Activated T-cell treated with anti-CD3 and anti-CD28 coated beads, Interleukin-2, amount 50 U/mL, for 24 hours (primary cell): ENCODE results near the gene BRSK2.

Experiments
- DNase-seq: peaks from one replicate; pipeline ENCODE4 v3.0.0-alpha.2; 2020
- H3K27ac Mint-ChIP-seq: 2 replicates; pipeline ENCODE4 v1.8.0; 2020; ENCODE audit warnings: mild to moderate bottlenecking, mixed read lengths
- H3K27me3 Mint-ChIP-seq: 2 replicates; pipeline ENCODE4 v1.8.0; 2020; ENCODE audit warnings: mixed read lengths
- H3K36me3 Mint-ChIP-seq: 2 replicates; pipeline ENCODE4 v1.8.0; 2020; ENCODE audit warnings: low read depth, mixed read lengths
- H3K4me1 Mint-ChIP-seq: 2 replicates; pipeline ENCODE4 v1.8.0; 2020; ENCODE audit warnings: low read depth, mixed read lengths
- H3K4me3 Mint-ChIP-seq: 2 replicates; pipeline ENCODE4 v1.8.0; 2020; ENCODE audit warnings: mild to moderate bottlenecking, moderate library complexity, mixed read lengths
- H3K9me3 Mint-ChIP-seq: 2 replicates; pipeline ENCODE4 v1.8.0; 2020; ENCODE audit warnings: mixed read lengths

The BRSK2 gene

GRCh38 chr11:1435820-1436467, 46.2 kb downstream of the BRSK2 start:
- DNase-seq: no peak
- H3K36me3 Mint-ChIP-seq: no peaks in the 10 kb centered on the region
- H3K9me3 Mint-ChIP-seq: no peaks in the 10 kb centered on the region
- no peak overlapping the region for H3K27ac Mint-ChIP-seq
- H3K27me3 Mint-ChIP-seq: peaks cover 3% of the 10 kb centered on the region
- no peaks in the 10 kb centered on the region for H3K4me1 Mint-ChIP-seq
- H3K4me3 Mint-ChIP-seq: no peak overlapping the region

GRCh38 chr11:1436468-1437039, 46.8 kb downstream of the BRSK2 start:
- DNase-seq: no peak
- peaks cover 3% of the 10 kb centered on the region for H3K27me3 Mint-ChIP-seq
- H3K4me1 Mint-ChIP-seq: no peaks in the 10 kb centered on the region
- H3K36me3 Mint-ChIP-seq: no peaks in the 10 kb centered on the region
- H3K9me3 Mint-ChIP-seq: no peaks in the 10 kb centered on the region
- no peak overlapping the region for H3K27ac Mint-ChIP-seq
- no peak overlapping the region for H3K4me3 Mint-ChIP-seq

DNA sequence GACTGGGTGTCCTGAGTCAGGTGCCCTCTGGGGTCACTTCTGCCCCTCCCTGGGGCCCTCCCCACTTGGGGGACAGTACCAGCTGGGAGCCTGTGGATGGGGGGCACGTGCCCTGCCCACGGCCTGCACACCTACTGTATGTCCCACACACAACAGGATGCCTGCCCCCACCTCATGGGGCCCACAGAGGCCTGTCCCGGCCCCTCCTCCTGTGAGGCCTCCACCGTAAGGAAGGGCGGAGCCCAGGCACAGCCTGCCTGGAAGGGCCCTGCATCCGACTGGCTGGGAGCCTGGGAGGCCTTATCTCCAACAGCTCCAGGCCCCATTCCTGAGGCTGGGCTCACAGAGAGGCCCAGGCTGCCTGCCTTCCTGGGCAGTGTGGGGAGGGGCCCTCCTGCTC, 47.8 kb downstream of the BRSK2 start:
- H3K9me3 Mint-ChIP-seq: no peaks in the 10 kb centered on the region
- peaks cover 3% of the 10 kb centered on the region for H3K27me3 Mint-ChIP-seq
- no peaks in the 10 kb centered on the region for H3K4me1 Mint-ChIP-seq
- H3K27ac Mint-ChIP-seq: no peak overlapping the region
- no peak overlapping the region for H3K4me3 Mint-ChIP-seq
- no peak for DNase-seq
- H3K36me3 Mint-ChIP-seq: no peaks in the 10 kb centered on the region

DNA sequence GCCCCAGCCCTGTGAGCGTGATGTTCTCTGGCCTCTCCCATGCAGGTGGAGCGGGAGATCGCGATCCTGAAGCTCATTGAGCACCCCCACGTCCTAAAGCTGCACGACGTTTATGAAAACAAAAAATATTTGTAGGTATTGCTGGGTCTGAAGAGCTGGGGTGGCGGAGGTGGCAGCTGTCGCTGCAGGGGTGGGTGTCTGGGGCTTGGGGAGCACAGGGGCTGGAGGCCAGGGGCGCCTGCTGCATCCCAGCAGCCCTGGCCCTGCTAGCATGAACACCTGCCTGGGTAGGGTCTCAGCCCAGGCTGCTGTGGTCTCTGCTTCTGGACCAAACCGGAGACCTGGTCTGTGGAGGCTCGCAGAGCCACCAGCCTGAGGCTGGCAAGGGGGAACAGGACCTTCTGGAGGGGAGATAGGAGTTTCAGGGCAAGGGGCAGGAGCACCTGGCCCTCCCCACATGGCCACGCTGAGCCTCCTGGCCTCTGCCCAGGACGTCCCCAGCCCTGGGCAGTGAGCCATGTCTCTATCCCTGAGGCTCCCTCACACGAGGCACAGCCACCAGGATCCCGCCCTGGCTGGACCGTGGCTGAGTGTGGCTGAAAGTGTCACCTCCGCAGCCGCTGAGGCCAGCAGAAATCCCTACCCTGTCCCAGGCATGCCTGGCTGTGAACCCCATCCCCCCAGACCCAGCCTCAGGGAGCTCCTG, 48.7 kb downstream of the BRSK2 start:
- Mint-ChIP-seq H3K36me3 (no peaks in the 10 kb centered on the region), H3K27me3 (peaks cover 3% of the 10 kb centered on the region), H3K4me3 (no peak overlapping the region), H3K9me3 (no peaks in the 10 kb centered on the region), H3K27ac (no peak overlapping the region), H3K4me1 (no peaks in the 10 kb centered on the region)
- DNase-seq: no peak

DNA sequence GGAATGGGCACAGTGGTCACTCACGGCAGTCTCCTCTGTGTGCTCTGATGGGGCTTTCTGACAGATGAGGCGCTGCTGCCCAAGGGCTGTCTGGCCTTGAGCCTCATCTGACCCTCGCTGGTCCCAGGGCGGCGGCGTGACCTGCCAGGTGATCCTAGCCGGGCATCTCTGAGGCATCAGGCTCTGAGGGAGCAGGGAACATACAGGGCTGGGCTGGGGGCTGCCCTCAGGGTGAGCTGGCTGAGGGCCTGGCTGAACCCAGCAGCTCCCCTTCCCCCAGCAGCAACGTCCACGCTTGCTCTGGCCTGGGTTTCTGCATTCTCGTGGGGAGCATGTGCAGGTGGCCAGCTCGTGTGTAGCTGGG, 49.2 kb downstream of the BRSK2 start:
- Mint-ChIP-seq H3K9me3 (no peaks in the 10 kb centered on the region), H3K27ac (no peak overlapping the region), H3K4me3 (no peak overlapping the region), H3K27me3 (peaks cover 3% of the 10 kb centered on the region), H3K4me1 (no peaks in the 10 kb centered on the region), H3K36me3 (no peaks in the 10 kb centered on the region)
- DNase-seq: no peak

DNA sequence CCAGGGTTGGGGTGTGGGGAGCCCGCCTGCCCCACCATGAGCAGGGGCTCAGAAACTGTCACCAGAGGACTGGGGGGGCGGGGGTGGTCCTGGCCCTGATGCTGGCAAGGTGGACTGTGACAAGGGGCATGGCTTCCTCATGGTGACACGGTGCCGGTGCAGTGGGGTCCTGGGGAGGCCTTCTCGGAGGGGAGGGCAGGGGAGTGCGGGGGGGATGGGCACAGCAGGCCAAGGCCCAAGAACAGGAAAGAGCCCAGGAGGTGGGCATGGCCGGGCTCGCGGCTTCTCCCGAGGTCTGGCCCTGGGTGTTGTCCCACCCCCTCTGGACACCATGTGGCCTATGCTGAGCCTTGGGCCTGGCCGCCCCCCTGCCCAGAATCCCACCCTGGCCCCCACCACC, 49.6 kb downstream of the BRSK2 start:
- Mint-ChIP-seq H3K36me3 (no peaks in the 10 kb centered on the region), H3K4me1 (no peaks in the 10 kb centered on the region), H3K27ac (no peak overlapping the region), H3K4me3 (no peak overlapping the region), H3K9me3 (no peaks in the 10 kb centered on the region), H3K27me3 (peaks cover 3% of the 10 kb centered on the region)
- DNase-seq: no peak

DNA sequence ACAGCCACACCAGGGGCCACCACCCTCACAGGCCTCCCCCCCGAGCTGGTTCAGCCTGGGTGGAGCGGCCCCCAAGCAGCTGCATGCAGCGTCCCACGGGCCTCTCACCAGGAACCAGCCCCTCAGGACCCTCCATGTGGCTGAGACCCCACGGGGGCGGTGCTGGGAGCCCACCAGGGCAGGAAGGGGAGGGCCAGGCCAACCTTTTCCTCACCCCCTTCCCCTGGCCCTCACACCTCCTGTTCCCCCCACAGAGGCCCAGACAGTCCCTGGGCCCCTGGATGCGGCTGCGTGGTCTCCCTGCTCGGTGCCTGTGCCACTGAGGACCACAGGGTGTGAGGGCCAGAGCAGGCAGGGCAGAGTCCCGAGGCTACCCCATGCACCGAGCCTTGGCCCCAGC, 50.3 kb downstream of the BRSK2 start:
- Mint-ChIP-seq H3K9me3 (no peaks in the 10 kb centered on the region), H3K4me1 (no peaks in the 10 kb centered on the region), H3K36me3 (no peaks in the 10 kb centered on the region), H3K27me3 (peaks cover 3% of the 10 kb centered on the region), H3K4me3 (no peak overlapping the region), H3K27ac (no peak overlapping the region)
- DNase-seq: no peak

- Mint-ChIP-seq H3K9me3 (no peaks in the 10 kb centered on the region), H3K27ac (no peak overlapping the region), H3K4me3 (no peak overlapping the region), H3K27me3 (peaks cover 3% of the 10 kb centered on the region), H3K4me1 (no peaks in the 10 kb centered on the region), H3K36me3 (no peaks in the 10 kb centered on the region)
- no peak for DNase-seq
Measured at GRCh38 chr11:1440496-1440895, 50.8 kb downstream of the BRSK2 start.

GRCh38 chr11:1442163-1442562, 52.4 kb downstream of the BRSK2 start:
- Mint-ChIP-seq H3K9me3 (no peaks in the 10 kb centered on the region), H3K4me1 (no peaks in the 10 kb centered on the region), H3K4me3 (no peak overlapping the region), H3K36me3 (no peaks in the 10 kb centered on the region), H3K27ac (no peak overlapping the region), H3K27me3 (peaks cover 3% of the 10 kb centered on the region)
- no peak for DNase-seq

DNA sequence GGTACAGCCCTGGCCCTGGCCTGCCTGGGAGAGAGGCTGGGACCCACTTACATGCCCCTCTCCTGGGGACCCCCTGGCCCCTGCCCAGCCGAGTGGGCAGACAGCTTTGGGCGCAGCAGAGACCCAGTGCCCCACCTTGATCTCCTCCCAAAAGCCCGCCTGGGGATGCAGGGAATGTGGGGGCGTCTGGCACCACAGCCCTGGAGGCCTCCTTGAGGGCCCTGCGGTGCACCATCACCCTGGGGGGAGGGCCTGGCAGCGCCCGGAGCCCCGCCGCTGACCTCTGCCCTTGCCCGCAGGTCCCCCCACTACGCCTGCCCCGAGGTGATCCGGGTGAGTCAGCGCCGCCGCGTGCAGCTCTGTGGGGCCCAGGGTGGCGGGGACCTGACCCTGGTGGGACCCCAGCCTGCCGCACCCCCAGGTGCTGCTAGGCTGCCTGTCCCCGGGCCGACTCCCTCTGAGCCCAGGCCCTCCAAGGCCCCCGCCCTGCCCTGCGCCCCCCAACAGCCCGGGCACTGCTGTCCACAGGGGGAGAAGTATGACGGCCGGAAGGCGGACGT, 53.2 kb downstream of the BRSK2 start:
- no peak for DNase-seq
- Mint-ChIP-seq H3K9me3 (no peaks in the 10 kb centered on the region), H3K27ac (no peak overlapping the region), H3K36me3 (no peaks in the 10 kb centered on the region), H3K4me1 (no peaks in the 10 kb centered on the region), H3K4me3 (no peak overlapping the region), H3K27me3 (peaks cover 3% of the 10 kb centered on the region)

DNA sequence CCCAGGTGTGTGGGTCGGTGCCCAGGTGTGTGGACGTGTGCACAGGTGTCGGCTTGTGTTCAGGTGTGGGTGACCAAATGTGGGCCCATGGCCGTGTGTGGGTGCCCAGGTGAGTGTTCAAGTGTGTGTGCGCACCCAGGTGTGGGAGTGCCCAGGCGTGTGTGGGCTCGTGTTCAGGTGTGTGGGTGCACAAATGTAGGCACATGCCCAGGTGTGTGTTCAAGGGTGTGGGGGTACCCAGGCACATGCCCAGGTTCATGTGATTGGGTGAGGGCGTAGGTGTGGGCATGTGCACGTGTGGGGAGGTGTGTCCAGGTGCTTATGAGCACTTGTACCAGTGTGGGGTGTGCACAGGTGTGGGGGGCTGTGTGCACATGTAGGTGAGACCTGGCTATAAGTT, 54.0 kb downstream of the BRSK2 start:
- Mint-ChIP-seq H3K36me3 (no peaks in the 10 kb centered on the region), H3K9me3 (no peaks in the 10 kb centered on the region), H3K4me3 (no peak overlapping the region), H3K27ac (no peak overlapping the region), H3K4me1 (no peaks in the 10 kb centered on the region), H3K27me3 (peaks cover 3% of the 10 kb centered on the region)
- no peak for DNase-seq

DNA sequence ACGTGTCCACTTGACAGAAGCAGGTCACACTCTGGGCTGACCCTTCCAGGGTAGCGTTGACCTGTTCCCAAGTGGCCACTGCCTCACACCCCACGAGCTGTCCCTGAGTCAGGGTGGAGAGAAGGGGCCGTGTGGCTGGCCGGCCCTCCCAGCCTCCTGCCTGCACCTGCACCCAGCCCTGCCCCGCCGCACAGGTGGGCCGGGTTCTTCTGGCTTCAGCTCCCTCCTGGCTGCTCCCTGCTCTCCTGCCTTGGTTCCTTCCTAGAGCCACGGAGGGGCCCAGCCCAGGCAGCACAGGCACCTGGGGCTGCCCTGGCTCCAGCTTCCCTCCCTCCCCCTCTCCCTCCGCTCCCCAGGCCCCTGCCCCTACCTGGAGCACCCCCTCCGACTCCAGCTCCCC, 54.6 kb downstream of the BRSK2 start:
- Mint-ChIP-seq H3K36me3 (no peaks in the 10 kb centered on the region), H3K9me3 (no peaks in the 10 kb centered on the region)
- DNase-seq: no peak

DNA sequence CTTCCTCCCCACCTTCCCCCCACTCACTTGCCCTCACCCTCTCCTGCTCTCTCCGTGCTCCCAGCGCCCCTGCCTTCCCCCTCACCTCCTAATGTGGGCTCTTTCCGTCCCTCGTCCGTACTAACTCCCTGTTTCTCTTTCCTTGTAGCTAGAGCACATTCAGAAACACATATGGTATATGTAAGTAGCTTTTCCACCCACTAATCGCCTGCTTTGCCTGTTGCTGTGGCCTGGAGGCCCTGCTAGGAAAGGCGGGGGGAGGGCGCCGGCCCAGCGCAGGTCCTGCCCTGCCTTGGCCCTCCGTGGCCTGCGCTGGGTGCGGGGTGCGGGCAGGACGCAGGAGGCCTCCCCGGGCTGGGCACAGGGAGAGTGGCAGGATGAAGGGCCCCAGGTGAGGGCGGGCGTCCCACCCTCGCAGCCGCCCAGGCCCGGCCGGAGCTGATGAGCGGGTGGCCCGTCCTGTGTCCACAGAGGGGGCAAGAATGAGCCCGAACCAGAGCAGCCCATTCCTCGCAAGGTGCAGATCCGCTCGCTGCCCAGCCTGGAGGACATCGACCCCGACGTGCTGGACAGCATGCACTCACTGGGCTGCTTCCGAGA, 55.2 kb downstream of the BRSK2 start:
- no peak overlapping the region for H3K4me3 Mint-ChIP-seq
- H3K4me1 Mint-ChIP-seq: no peaks in the 10 kb centered on the region
- no peak for DNase-seq
- no peaks in the 10 kb centered on the region for H3K27me3 Mint-ChIP-seq
- H3K27ac Mint-ChIP-seq: no peak overlapping the region
- no peaks in the 10 kb centered on the region for H3K36me3 Mint-ChIP-seq
- H3K9me3 Mint-ChIP-seq: no peaks in the 10 kb centered on the region

More for the DNA sequence above, 54.6 kb downstream of the BRSK2 start:
- no peak overlapping the region for H3K4me3 Mint-ChIP-seq
- peaks cover 3% of the 10 kb centered on the region for H3K27me3 Mint-ChIP-seq
- no peaks in the 10 kb centered on the region for H3K4me1 Mint-ChIP-seq
- no peak overlapping the region for H3K27ac Mint-ChIP-seq

DNA sequence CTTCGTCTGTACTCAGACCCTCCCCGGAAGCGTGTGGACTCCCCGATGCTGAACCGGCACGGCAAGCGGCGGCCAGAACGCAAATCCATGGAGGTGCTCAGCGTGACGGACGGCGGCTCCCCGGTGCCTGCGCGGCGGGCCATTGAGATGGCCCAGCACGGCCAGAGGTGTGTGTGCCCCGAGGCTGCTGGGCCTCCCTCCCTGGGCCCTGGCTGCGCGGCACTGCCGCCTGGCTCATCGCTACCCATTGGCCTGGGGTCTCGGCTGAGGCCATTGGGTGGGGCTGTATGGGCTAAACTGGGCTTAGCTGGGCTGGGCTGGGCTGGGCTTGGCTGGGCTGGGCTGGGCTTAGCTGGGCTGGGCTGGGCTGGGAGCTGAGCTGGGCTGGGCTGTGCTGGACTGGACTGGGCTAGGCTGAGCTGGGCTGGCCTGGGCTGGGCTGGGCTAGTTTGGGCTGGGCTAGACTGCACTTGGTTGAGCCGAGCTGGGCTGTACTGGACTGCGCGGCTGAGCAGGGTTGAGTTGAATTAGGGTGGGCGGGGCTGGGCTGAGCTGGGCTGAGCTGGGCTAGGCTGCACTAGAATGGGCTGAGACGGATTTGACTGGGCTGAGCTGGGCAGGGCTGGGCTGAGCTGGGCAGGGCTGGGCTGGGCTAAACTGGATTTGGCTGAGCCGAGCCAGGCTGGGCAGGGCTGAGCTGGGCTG, 56.2 kb downstream of the BRSK2 start:
- DNase-seq: no peak
- Mint-ChIP-seq H3K27ac (no peak overlapping the region), H3K27me3 (no peaks in the 10 kb centered on the region), H3K4me3 (no peak overlapping the region), H3K9me3 (no peaks in the 10 kb centered on the region), H3K36me3 (no peaks in the 10 kb centered on the region), H3K4me1 (no peaks in the 10 kb centered on the region)
